GM12872 (cell line): ENCODE results near the gene TRAF2.

ENCODE experiments used
- TF ChIP-seq, protein P1 (sequence below): IDR thresholded peaks from 3 replicates; pipeline ENCODE4 v1.5.1; 2011; ENCODE audit warnings: low read depth, mild to moderate bottlenecking, low read length, moderate library complexity; ENCODE audit not compliant: insufficient read depth

The TRAF2 gene

DNA sequence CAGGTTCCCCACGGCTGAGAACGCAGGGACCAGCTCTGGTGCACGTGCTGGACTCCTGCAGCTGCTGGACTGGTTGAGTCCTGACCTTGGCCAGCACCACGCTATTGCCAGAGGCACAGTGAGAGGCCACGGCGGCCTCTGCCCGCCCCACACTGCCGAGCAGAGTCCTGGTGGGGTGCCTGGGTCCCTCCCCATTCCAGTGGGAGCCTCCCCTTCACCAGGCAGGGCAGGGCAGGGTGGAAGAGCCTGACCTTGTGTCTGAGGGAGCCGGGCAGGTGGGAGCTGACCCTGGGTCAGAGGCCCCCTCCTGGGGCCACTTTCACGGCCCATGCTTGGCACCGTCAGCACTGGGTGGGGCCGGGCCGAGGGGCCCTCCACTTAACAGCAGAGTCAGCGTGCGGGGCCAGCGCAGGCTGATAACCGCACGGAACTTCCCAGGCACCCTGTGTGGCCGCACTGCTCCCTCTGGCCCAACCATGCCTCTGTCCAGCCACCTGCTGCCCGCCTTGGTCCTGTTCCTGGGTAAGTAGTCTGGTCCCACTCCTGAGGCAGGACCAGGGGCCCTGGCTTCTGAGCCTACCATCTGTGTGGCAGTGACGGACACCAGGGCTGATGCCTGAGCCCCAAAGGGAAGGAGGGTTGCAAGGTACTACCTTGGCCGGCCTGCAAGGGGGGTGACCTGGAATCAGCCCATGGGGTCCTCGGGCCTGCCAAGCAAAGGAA is 34.2 kb upstream of the TRAF2 start, which contains the start of gene MAMDC4:
Gene MAMDC4, plus strand, starts transcription at position 406 of the 723 bp plus-strand sequence. Its CDS starts 71 bp downstream, at position 477.
- TF ChIP-seq, protein P1, sequence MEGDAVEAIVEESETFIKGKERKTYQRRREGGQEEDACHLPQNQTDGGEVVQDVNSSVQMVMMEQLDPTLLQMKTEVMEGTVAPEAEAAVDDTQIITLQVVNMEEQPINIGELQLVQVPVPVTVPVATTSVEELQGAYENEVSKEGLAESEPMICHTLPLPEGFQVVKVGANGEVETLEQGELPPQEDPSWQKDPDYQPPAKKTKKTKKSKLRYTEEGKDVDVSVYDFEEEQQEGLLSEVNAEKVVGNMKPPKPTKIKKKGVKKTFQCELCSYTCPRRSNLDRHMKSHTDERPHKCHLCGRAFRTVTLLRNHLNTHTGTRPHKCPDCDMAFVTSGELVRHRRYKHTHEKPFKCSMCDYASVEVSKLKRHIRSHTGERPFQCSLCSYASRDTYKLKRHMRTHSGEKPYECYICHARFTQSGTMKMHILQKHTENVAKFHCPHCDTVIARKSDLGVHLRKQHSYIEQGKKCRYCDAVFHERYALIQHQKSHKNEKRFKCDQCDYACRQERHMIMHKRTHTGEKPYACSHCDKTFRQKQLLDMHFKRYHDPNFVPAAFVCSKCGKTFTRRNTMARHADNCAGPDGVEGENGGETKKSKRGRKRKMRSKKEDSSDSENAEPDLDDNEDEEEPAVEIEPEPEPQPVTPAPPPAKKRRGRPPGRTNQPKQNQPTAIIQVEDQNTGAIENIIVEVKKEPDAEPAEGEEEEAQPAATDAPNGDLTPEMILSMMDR, result no peak

DNA sequence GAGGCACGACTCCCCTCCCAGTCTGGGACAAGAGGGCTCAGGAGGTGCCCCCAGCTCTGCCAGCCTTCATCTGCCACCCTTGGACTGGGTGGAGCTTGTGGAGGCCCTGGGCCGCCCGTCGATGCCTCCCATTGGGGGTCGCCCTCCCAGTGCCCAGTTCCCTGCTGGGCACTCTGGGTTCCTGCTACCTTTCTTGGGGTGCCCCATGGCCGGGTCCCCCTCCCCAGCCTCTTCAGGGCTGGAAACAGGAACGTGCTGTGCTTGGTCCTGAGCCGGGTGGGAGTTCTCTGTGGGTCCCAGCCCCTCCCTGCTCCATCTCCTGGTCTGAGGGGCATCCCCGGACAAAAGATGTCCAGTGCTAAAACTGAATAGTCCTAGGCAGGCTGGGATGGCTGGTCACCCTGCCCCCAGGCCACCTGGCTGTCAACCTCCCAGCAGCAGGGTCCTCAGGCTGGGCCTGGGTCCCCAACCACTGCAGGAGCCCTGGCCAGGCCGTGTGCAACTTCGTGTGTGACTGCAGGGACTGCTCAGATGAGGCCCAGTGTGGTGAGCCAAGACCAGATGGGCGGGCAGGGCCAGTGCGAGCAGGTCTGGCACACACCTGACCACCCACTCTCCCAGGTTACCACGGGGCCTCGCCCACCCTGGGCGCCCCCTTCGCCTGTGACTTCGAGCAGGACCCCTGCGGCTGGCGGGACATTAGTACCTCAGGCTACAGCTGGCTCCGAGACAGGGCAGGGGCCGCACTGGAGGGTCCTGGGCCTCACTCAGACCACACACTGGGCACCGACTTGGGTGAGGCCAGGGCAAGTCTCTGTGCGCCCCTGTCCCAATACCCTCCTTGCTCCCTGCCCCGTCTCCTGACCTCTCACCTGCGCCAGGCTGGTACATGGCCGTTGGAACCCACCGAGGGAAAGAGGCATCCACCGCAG is 33.4 kb upstream of the TRAF2 start:
- TF ChIP-seq, protein P1, result no peak

DNA sequence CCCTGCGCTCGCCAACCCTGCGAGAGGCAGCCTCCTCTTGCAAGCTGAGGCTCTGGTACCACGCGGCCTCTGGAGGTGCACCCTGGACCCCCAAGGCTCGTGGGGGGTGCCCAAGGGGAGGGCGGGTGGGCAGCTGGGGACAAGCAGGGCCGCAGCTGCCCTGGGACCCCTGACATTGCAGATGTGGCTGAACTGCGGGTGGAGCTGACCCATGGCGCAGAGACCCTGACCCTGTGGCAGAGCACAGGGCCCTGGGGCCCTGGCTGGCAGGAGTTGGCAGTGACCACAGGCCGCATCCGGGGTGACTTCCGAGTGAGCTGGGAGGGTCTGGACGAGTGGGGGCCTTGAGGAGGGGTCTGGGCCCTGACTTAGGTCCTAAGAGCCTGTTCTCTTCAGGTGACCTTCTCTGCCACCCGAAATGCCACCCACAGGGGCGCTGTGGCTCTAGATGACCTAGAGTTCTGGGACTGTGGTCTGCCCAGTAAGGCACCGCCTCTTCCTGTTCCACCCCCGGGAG is 32.7 kb upstream of the TRAF2 start:
- TF ChIP-seq, protein P1, result peak; percentile 46

DNA sequence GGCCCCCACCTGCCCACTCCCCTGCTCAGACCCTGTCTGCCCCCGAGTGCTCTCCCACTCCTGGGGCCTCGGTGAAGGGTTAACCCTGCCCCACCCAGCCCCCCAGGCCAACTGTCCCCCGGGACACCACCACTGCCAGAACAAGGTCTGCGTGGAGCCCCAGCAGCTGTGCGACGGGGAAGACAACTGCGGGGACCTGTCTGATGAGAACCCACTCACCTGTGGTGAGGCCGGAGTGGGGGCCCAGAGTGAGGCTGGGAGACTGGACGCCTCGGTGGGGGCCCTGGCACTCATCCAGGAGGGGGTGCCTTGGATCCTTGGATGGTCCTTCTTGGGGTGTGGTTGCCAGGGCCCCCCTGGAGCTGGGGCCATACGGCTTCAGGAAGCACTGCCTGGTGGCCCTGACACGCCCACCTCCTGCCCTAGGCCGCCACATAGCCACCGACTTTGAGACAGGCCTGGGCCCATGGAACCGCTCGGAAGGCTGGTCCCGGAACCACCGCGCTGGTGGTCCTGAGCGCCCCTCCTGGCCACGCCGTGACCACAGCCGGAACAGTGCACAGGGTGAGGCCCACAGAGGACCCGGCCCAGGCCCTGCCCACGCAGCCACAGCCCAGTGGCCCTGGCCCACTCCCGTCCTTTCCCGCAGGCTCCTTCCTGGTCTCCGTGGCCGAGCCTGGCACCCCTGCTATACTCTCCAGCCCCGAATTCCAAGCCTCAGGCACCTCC is 32.0 kb upstream of the TRAF2 start:
- TF ChIP-seq, protein P1, result no peak

DNA sequence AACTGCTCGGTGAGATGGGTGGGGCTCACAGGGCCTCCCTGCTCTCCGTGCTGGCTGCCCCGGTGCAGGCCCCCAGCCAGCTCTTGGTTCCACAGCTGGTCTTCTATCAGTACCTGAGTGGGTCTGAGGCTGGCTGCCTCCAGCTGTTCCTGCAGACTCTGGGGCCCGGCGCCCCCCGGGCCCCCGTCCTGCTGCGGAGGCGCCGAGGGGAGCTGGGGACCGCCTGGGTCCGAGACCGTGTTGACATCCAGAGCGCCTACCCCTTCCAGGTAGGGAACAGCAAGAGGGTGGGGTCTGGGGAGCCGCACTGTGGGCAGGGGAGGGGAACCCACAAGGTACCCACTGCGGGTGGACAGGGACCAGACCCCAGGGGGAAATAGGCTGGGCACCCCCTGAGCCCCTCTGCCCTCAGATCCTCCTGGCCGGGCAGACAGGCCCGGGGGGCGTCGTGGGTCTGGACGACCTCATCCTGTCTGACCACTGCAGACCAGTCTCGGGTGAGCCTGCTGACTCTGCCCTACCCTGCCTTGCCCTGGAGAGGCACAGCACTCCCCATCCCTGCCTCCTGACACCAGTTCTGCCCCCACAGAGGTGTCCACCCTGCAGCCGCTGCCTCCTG is 31.4 kb upstream of the TRAF2 start:
- TF ChIP-seq, protein P1, result no peak

DNA sequence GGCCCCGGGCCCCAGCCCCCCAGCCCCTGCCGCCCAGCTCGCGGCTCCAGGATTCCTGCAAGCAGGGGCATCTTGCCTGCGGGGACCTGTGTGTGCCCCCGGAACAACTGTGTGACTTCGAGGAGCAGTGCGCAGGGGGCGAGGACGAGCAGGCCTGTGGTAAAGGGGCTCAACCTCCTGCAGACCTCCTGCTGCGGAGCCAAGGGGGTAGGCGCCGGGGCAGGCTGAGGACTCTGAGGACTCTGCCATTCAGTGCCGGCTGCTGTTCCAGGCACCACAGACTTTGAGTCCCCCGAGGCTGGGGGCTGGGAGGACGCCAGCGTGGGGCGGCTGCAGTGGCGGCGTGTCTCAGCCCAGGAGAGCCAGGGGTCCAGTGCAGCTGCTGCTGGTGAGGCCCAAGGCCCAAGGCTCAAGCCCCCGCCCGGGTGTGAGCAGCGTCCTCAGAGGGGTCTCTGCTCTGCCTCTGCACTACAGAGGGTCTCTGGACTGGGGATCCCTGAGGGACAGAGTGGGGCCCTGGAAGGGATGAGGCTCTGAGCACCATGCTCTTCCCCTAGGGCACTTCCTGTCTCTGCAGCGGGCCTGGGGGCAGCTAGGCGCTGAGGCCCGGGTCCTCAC is 30.7 kb upstream of the TRAF2 start:
- TF ChIP-seq, protein P1, result no peak
